Measurements from ENCODE around the gene CYP26C1. TPM values are rescaled to one million over a fixed set of nuclear protein-coding genes. Genes with fewer than 3 reads are reported as not detected.

Gene CYP26C1
- total RNA-seq, 6 experiments from 2014 or later: 0.07 to 0.12 (median 0.10) TPM; not detected in 3

DNA sequence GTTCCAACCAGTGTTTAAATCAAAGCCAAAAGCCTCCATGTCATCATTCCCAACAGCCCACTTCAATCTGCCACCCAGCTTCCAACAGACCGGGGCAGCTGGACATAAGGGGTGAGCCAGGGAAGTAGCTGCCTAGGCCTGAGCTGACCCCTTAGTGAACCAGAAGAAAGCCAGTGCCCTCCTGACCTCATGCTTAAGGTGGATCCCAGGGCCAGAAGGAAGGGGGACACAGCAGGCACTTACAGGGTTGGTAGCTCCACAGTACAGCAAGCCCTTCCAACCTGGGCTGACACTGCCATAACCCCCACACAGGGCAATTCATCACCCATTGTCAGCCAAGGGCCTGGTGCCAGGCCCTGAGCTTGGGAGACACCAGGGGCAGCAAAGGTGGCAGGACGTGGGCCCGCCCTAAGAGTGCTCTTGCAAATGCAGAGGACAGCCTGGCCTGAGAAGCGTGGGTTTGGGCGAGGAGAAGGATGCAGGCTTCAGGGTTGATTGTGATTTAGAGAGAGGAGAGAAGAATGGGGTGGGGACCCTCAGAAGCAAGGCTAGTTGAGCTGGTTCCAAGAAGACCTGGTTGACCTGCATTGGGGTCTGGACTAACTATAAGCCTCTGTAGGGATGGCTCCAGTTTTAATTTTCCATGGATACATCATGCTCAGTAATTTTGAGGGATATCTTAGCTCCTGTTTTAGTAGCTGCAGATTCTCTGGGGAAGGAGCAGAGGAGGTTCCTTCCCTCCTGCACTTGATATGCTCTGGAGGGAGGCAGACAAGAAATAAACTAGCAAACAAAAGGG lies 10.0 kb downstream of the CYP26C1 start:
- Histone ChIP-seq H3K27ac (peak overlapping the region in 1 of 3 donors; percentile 8), H3K4me3 (no peak overlapping the region), H3K4me1 (peaks cover 0 to 53% (median 8%) of the 10 kb centered on the region in 4 donors), H3K9me3 (no peaks in the 10 kb centered on the region), H3K27me3 (peaks cover 0 to 10% of the 10 kb centered on the region in 2 donors), H3K36me3 (no peaks in the 10 kb centered on the region)
- no peak for DNase-seq
- no peak for TF ChIP-seq POLR2A (IDR thresholded peaks at IDR 0.05)
- TF ChIP-seq, protein P1, sequence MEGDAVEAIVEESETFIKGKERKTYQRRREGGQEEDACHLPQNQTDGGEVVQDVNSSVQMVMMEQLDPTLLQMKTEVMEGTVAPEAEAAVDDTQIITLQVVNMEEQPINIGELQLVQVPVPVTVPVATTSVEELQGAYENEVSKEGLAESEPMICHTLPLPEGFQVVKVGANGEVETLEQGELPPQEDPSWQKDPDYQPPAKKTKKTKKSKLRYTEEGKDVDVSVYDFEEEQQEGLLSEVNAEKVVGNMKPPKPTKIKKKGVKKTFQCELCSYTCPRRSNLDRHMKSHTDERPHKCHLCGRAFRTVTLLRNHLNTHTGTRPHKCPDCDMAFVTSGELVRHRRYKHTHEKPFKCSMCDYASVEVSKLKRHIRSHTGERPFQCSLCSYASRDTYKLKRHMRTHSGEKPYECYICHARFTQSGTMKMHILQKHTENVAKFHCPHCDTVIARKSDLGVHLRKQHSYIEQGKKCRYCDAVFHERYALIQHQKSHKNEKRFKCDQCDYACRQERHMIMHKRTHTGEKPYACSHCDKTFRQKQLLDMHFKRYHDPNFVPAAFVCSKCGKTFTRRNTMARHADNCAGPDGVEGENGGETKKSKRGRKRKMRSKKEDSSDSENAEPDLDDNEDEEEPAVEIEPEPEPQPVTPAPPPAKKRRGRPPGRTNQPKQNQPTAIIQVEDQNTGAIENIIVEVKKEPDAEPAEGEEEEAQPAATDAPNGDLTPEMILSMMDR (IDR thresholded peaks at IDR 0.05): no peak
- intact Hi-C loops (cut with DNase I): no loop called here
- ATAC-seq: no peak
- WGBS (ENCODE audit: insufficient coverage, low coverage, low lambda C conversion rate, missing lambda C conversion rate): 65% methylated on average over 5 of the region's 5 CpGs

DNA sequence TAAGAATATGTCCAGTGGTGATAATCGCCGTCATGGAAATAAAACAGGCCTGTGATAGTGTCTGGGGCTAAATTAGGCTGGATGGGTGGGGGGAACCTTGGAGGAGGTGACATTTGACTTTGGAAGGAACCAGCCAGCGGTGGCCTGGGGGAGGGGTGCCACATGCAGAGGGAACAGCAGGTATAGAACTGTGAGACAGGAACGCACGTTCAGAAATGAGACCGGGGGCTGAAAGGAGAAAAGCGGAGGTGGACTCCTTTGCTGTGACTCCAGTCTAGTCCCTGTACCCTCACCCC lies 10.5 kb downstream of the CYP26C1 start:
- Histone ChIP-seq H3K4me3 (no peak overlapping the region), H3K4me1 (peaks cover 0 to 52% (median 8%) of the 10 kb centered on the region in 4 donors), H3K36me3 (no peaks in the 10 kb centered on the region), H3K27ac (peak overlapping the region in 1 of 3 donors; percentile 8), H3K9me3 (no peaks in the 10 kb centered on the region), H3K27me3 (peaks cover 0 to 8% of the 10 kb centered on the region in 2 donors)
- no peak for ATAC-seq
- no peak for DNase-seq
- TF ChIP-seq, protein P1 (IDR thresholded peaks at IDR 0.05): no peak
- no peak for TF ChIP-seq POLR2A (IDR thresholded peaks at IDR 0.05)
- 72% methylated on average over 7 of the region's 7 CpGs for WGBS (ENCODE audit: insufficient coverage, low coverage, low lambda C conversion rate, missing lambda C conversion rate)
- intact Hi-C loops (cut with DNase I): no loop called here

DNA sequence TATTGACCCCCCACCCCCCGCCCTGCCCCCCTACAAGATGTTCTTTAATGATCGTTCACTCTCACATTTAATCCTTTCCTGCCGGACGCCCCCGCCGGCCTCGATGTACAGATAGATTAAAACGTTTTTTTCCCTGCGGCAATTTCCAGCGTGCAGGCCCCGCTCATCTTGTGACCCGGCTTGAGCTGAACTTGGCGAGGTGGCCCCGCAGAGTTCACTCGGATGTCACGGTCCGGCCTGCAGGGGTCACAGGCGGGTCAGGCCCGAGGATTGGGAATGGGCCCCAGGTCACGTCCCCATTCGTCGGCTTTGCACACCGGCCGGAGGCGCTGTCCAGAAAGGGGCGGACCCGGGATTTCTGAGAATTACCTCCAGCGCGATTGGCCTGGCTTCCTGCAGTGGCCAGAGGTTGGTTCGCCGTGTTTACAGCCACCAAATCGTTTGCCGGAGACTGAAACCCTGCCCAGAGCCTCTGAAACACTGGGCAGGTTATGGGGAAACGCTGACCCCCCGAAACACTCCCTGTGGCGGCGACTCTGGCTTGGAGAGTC lies 11.2 kb downstream of the CYP26C1 start:
- peak overlapping the region; percentile 36 to 76 (median 49) for H3K4me3 ChIP-seq
- H3K4me1 ChIP-seq: peaks cover 0 to 57% (median 8%) of the 10 kb centered on the region in 4 donors
- 2% methylated on average over 22 of the region's 37 CpGs for WGBS (ENCODE audit: insufficient coverage, low coverage, low lambda C conversion rate, missing lambda C conversion rate)
- H3K9me3 ChIP-seq: no peaks in the 10 kb centered on the region
- peaks cover 0 to 2% of the 10 kb centered on the region in 2 donors for H3K27me3 ChIP-seq
- DNase-seq (peak; percentile 89 to 95 (median 95)), ATAC-seq (peak; percentile 67 to 90 (median 84))
- intact Hi-C loops (cut with DNase I): no loop called here
- H3K36me3 ChIP-seq: no peaks in the 10 kb centered on the region
- TF ChIP-seq, protein P1 (IDR thresholded peaks at IDR 0.05): peak in 1 of 4 donors; percentile 5
- no peak for TF ChIP-seq POLR2A (IDR thresholded peaks at IDR 0.05)
- peak overlapping the region in 2 of 3 donors; percentile 53 to 84 for H3K27ac ChIP-seq

GRCh38 chr10:93072225-93072712 lies 11.7 kb downstream of the CYP26C1 start:
- ATAC-seq: peak; percentile 54 to 64 (median 58)
- H3K27me3 ChIP-seq: no peaks in the 10 kb centered on the region
- TF ChIP-seq POLR2A (IDR thresholded peaks at IDR 0.05): no peak
- TF ChIP-seq, protein P1 (IDR thresholded peaks at IDR 0.05): no peak
- DNase-seq: peak in 2 of 3 donors; percentile 61 to 67
- 3% methylated on average over 13 of the region's 27 CpGs for WGBS (ENCODE audit: insufficient coverage, low coverage, low lambda C conversion rate, missing lambda C conversion rate)
- peak overlapping the region; percentile 36 to 76 (median 49) for H3K4me3 ChIP-seq
- H3K27ac ChIP-seq: peak overlapping the region in 2 of 3 donors; percentile 53 to 84
- H3K4me1 ChIP-seq: peaks cover 0 to 62% (median 8%) of the 10 kb centered on the region in 4 donors
- intact Hi-C loops (cut with DNase I): no loop called here
- H3K36me3 ChIP-seq: no peaks in the 10 kb centered on the region
- no peaks in the 10 kb centered on the region for H3K9me3 ChIP-seq

Measured in right lobe of liver (tissue), 6 donors.